Activated naive CD4-positive, alpha-beta T cell treated with anti-CD3 and anti-CD28 coated beads, Interleukin-2, amount 10 ng/mL, durations not matched to agents 7 days and 5 days (primary cell): ENCODE measurements around the gene FIBP.

Source experiments
- CTCF ChIA-PET: fragments of 350-600 bp; sonication (Branson Sonifier 250); formaldehyde crosslinking; loops from one replicate; lab custom pipeline; 2021; ENCODE audit warnings: antibody characterized with exemption; lab: Charles Lee
- DNase-seq: peaks from one replicate; pipeline ENCODE4 v3.0.0-alpha.2; 2020
- H3K27ac Mint-ChIP-seq: one replicate; pipeline ENCODE4 v1.8.0; 2021; ENCODE audit warnings: mild to moderate bottlenecking, moderate library complexity, mixed read lengths
- H3K27me3 Mint-ChIP-seq: one replicate; pipeline ENCODE4 v1.8.0; 2021; ENCODE audit warnings: mild to moderate bottlenecking, mixed read lengths
- H3K36me3 Mint-ChIP-seq: one replicate; pipeline ENCODE4 v1.8.0; 2021; ENCODE audit warnings: mixed read lengths
- H3K4me1 Mint-ChIP-seq: one replicate; pipeline ENCODE4 v1.8.0; 2021; ENCODE audit warnings: mixed read lengths
- H3K4me3 Mint-ChIP-seq: one replicate; pipeline ENCODE4 v1.8.0; 2021; ENCODE audit warnings: mild to moderate bottlenecking, moderate library complexity, mixed read lengths
- H3K9me3 Mint-ChIP-seq: one replicate; pipeline ENCODE4 v1.8.0; 2021; ENCODE audit warnings: mixed read lengths

The FIBP gene

DNA sequence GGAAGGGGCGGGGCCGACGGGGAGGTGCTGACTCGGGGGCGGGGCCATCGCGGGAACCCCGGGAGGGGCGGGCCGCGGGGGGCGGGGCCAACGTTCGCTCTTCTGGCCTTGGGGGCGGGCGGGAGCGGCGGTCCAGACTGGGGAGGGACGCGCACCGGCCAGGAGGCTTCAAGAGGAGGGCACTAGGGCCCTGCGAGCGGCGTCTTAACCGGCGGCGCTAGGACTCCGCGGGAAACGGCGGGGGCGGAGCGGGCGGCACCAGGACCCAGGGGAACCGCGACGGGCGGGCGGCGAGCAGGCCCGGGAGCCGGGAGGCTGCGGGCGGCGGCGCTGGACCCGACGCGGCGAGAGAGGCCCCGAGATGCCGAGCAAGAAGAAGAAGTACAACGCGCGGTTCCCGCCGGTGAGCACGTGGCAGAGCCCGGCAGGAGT, 30.9 kb upstream of the FIBP start, which contains the start of gene DRAP1:
Gene DRAP1, plus strand, starts transcription at position 286 of the 432 bp plus-strand sequence. Its CDS starts 76 bp downstream, at position 362.
- CTCF ChIA-PET = interaction anchor here (1.2 to 1.7 kb wide), 3 partner anchors 31 to 34 kb away, joined by 5 to 7 read pairs (median 5); partner anchors contain the start of gene FIBP
- peak within 1 kb of the TSS; percentile 93 for H3K4me3 Mint-ChIP-seq
- H3K27ac Mint-ChIP-seq = peak within 1 kb of the TSS; percentile 92
- H3K4me1 Mint-ChIP-seq = peaks cover 55% of the 10 kb centered on the region
- DNase-seq = peak; percentile 99
- H3K27me3 Mint-ChIP-seq = no peaks in the 10 kb centered on the region
- no peaks in the 10 kb centered on the region for H3K9me3 Mint-ChIP-seq
- peaks cover 42% of the 10 kb centered on the region for H3K36me3 Mint-ChIP-seq

DNA sequence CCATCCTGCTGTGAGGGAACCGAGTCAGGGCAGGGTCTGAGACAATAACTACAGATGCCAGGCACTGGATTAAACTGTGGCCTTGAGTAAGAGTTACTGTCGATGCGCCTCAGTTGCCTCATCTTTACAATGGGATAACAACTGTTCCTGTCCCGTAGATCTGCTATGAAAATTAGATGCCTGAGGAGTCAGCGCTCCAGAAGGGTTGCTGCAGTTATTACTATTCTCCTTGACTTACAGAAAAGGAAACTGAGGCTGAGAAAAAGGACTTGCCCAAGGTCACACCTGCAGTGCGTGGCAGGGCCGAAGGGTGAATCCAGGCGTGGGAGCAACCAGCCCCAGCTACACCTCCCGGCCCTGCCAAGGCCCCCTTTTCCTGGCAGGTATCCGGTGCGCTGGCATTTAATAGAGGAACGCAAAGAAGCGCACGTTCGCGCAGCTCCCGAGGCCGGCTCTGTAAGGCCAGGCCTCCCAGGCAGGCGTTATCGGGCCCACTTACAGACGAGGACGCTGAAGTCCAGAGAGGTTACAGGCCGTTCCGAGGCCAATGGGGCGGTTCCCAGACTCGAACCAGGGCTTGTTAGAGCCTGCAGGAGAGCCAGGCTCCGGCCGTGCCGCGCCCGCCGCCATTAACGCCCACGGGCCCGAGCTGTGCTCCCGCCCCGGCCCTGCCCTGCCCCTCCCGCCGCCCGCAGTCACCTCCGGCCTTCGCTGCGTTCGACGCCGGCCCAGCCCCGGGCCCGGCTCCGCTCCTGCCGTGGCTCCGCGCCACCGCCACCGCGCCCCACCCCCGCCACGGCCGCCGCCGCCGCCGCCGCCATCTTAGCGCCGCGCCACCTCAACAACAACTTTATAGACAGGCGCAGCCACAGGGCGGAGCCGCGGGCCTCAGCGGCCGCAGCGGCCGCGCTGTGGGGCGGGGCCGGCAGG, 30.2 kb upstream of the FIBP start, which contains the start of gene C11orf68:
Gene C11orf68, minus strand, starts transcription at position 852 of the 930 bp plus-strand sequence. Its CDS starts 31 bp downstream, at position 821.
- H3K4me1 Mint-ChIP-seq = peaks cover 54% of the 10 kb centered on the region
- H3K27me3 Mint-ChIP-seq = no peaks in the 10 kb centered on the region
- peaks cover 40% of the 10 kb centered on the region for H3K36me3 Mint-ChIP-seq
- peak within 1 kb of the TSS; percentile 92 for H3K27ac Mint-ChIP-seq
- H3K4me3 Mint-ChIP-seq = peak within 1 kb of the TSS; percentile 93
- H3K9me3 Mint-ChIP-seq = no peaks in the 10 kb centered on the region
- DNase-seq = no peak
- CTCF ChIA-PET = interaction anchor here (0.9 to 1.4 kb wide), 5 partner anchors 10 to 34 kb away, joined by 3 to 5 read pairs (median 4); partner anchors contain the start of gene FIBP

DNA sequence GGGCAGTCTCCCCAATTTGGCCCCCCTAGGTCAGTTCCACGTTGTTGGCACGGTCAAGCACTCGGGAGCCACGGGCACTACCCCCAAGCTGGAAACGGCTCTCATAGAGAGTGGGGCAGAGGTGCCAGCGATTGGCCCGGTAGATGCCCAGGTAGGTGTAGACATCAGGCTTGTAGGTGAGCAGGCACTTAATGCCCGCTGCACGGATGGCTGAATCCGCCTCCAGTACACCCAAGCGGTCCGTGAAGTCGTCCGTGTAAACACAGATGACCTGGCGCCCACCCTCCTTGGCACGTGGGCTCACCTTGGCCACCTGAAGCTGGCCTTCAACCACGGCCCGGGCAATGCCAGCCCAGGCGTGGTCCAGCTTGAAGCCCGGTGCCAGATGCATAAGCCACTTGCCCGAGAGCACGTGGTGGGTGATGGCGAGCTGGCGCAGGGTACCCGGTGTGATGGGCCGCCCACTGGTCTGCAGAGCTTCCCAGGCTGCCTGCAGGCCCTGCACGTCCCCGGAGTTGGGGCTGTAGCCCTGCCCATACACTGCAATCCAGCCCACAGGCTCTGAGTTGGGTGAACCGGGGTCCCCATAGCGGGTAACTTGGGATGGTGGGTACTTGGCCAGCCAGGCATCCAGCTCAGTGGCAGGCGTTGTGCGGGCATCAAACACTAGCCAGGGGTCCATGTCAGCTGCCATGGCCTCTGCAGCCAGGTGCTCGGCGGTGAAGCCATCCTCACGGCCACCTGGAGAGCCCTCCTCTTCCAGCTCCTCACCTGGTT, 29.4 kb upstream of the FIBP start:
- Mint-ChIP-seq H3K27me3 (peaks cover 4% of the 10 kb centered on the region), H3K4me3 (peak overlapping the region; percentile 93), H3K9me3 (no peaks in the 10 kb centered on the region), H3K36me3 (peaks cover 33% of the 10 kb centered on the region), H3K27ac (peak overlapping the region; percentile 92), H3K4me1 (peaks cover 47% of the 10 kb centered on the region)
- DNase-seq = no peak
- CTCF ChIA-PET = interaction anchor here (0.9 to 1.4 kb wide), 5 partner anchors 11 to 33 kb away, joined by 3 to 5 read pairs (median 4); partner anchors contain the start of gene FIBP

DNA sequence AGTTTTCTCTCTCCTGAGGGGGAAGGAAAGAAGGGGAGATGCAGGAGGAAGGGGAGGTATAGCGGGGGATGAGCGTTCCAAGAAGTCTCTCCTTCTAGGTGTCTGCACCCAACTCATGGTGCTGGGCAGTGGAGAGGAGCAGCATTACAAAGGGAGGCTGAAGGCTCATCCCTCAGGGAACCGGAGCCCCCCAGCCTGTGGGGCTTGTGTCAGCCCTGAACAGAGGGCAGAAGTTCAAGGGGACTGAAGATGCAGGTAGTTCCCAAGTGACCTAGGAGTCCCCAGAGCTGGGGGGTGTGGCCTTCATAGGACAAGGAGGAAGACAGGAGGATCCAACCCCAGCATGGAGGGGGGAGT, 28.8 kb upstream of the FIBP start:
- H3K9me3 Mint-ChIP-seq = no peaks in the 10 kb centered on the region
- H3K27ac Mint-ChIP-seq = peak overlapping the region; percentile 77
- peak overlapping the region; percentile 93 for H3K4me3 Mint-ChIP-seq
- H3K4me1 Mint-ChIP-seq = peaks cover 41% of the 10 kb centered on the region
- CTCF ChIA-PET = interaction anchor here (0.6 to 1.0 kb wide), 2 partner anchors 11 to 66 kb away, joined by 3 read pairs; no protein-coding TSS in a partner anchor
- H3K27me3 Mint-ChIP-seq = peaks cover 5% of the 10 kb centered on the region
- no peak for DNase-seq
- H3K36me3 Mint-ChIP-seq = peaks cover 27% of the 10 kb centered on the region

DNA sequence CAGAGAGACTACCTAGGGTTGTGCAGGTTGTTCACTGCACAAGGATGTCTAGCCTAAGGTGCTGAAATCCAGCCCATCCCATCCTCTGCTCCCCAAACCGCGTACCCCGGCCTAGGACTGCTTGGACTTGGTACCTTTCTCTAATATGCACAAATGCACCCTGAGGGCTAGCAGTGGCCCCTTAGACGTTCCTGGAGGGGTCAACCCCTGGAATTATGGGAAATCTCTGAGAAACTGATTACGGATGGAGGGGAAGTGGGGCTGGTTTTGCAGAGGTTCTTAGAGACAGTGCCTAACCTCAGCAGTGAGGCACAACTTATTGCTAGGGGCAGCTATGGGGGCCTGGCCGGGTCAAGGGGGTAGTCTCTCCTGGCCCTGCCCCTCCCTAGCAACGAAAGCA, 28.1 kb upstream of the FIBP start:
- CTCF ChIA-PET = interaction anchor here (0.6 to 2.4 kb wide), 3 partner anchors 26 to 67 kb away, joined by 3 to 7 read pairs (median 3); partner anchors contain the start of gene CCDC85B
- Mint-ChIP-seq H3K27ac (no peak overlapping the region), H3K9me3 (no peaks in the 10 kb centered on the region)

DNA sequence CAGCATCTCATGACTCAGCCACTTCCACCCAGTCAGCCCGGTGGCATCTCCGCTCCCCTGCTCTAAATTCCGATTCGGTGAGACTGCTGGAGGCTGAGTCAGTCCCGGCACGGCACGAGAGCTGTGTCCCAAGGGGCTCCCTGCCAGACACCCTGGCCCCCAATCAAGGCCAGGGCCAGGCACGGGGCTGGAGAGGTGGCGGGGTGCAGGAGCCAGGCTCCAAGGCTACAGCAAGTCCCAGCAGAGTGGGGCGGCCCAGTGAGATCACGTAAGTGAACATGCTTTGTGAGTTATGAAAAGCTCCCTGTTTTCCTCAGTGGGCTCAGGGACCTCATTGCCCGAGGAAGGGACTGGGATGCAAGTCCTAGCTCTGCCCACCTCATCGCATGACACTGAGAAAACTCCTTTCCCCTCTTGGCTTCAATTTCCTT, 27.6 kb upstream of the FIBP start:
- Mint-ChIP-seq H3K4me3 (no peak overlapping the region), H3K27me3 (peaks cover 18% of the 10 kb centered on the region), H3K9me3 (no peaks in the 10 kb centered on the region), H3K4me1 (peaks cover 35% of the 10 kb centered on the region), H3K36me3 (peaks cover 24% of the 10 kb centered on the region), H3K27ac (no peak overlapping the region)
- CTCF ChIA-PET = interaction anchor here (0.9 to 2.4 kb wide), 3 partner anchors 26 to 31 kb away, joined by 3 to 7 read pairs (median 3); partner anchors contain the start of genes CCDC85B and FIBP
- DNase-seq = no peak

More for the DNA sequence above, 28.1 kb upstream of the FIBP start:
- Mint-ChIP-seq H3K36me3 (peaks cover 24% of the 10 kb centered on the region), H3K4me3 (peak overlapping the region; percentile 93), H3K4me1 (peaks cover 38% of the 10 kb centered on the region), H3K27me3 (peaks cover 12% of the 10 kb centered on the region)
- DNase-seq = no peak

DNA sequence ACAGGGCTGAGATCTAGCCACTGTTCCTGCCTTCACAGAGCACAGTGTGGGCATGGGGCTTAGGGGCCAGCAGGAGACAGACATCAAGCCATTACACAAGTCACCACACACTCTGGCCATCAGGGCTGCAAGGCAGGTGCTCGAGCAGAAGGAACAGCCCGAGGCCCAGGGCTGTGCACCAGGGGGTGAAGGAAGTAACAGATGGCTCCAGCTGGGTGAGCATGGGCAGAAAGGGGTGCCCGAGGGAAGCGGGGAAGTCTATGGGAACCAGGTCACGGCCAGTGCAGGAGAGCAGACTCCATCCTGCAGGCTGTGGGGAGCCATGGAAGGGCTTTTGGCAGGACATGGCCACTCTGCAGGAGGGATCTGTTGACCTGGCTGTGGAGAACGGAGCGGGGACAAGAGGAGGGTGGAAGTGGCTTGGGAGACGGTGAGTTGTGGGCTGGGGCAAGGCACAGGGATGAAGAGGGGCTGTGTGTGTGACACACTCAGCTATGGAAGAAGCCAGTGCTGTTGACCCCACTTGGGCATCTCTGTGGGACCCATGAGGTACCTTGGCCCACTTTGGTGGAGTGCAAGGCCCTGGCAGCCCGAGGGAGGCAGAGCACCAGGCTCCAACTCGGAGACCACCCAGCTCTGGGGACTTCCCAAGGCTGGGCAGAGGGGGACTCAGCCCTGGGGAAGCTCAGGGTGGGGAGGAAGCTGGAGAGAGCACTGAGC, 27.0 kb upstream of the FIBP start:
- DNase-seq = no peak
- peaks cover 31% of the 10 kb centered on the region for H3K4me1 Mint-ChIP-seq
- H3K36me3 Mint-ChIP-seq = peaks cover 22% of the 10 kb centered on the region
- CTCF ChIA-PET = interaction anchor here (0.9 to 2.4 kb wide), 3 partner anchors 25 to 30 kb away, joined by 3 to 7 read pairs (median 3); partner anchors contain the start of genes CCDC85B and FIBP
- H3K9me3 Mint-ChIP-seq = no peaks in the 10 kb centered on the region
- no peak overlapping the region for H3K4me3 Mint-ChIP-seq
- H3K27ac Mint-ChIP-seq = no peak overlapping the region
- peaks cover 23% of the 10 kb centered on the region for H3K27me3 Mint-ChIP-seq

DNA sequence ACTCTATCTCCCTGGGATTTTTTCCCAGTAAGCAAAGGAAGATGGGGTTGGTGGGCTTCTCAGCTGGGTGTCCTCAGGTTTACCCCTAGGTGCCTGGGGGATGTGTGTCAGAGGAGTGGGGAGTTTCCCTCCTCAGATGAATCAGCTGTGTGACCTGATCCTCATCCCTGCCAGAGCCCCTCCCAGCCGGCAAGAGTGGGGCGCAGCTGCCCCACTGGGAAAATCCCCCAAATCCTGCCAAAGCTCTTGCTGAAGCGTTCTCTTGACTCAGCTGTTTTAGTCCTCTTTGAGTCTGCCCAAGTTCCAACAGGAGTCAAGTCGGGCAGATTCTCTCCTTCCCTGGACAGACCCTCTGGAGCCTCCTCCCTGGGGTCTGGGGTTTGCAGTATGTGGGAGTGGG, 24.6 kb upstream of the FIBP start:
- H3K4me3 Mint-ChIP-seq = no peak overlapping the region
- CTCF ChIA-PET = interaction anchor here (1.4 to 1.7 kb wide), 2 partner anchors 24 to 28 kb away, joined by 6 to 11 read pairs; partner anchors contain the start of gene FIBP
- H3K27ac Mint-ChIP-seq = no peak overlapping the region
- H3K27me3 Mint-ChIP-seq = peaks cover 35% of the 10 kb centered on the region
- DNase-seq = no peak
- peaks cover 16% of the 10 kb centered on the region for H3K36me3 Mint-ChIP-seq
- H3K4me1 Mint-ChIP-seq = peaks cover 29% of the 10 kb centered on the region
- no peaks in the 10 kb centered on the region for H3K9me3 Mint-ChIP-seq

DNA sequence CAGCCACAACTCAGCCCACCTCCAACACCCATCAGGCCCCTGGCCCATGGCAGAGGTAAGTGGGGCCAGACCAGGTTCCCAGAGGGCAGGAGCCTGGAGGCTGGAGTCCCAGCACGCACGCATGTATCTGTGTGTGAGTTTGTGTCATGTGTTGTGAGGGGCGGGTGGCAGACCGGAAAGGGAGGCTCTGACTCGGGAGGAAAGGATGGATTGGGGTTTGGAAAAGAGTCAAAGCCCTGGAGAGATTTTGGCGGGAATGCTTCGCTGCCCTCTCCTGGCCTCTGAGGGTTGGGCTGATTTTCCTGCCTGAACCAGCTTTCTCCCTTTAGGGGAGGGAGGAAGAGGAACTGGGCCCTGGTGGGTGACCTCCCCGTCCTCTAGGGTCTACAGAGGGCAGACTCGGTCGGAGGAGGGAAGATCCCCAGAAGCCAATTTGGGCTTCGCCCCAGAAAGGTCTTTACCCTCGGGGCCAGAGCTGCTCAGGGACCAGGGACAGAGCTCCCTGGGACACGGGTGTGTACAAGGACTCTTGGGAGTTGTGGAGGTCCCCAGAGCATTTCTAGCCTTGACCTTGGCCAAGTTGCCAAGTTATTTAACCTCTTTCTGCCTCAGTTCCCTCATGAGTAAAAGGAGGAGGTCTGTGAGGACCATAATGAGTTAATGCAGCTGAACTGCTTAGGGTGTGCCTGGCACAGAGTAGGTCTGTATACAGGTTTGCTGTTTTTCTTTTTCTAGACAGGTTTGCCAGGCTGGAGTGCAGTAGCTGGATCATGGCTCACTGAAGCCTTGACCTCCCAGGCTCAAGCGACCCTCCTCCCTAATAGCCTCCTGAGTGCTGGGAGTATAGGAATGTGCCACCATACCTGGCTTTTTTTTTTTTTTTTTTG, 23.7 kb upstream of the FIBP start:
- Mint-ChIP-seq H3K27ac (no peak overlapping the region), H3K36me3 (peaks cover 12% of the 10 kb centered on the region), H3K4me3 (no peak overlapping the region), H3K27me3 (peaks cover 44% of the 10 kb centered on the region), H3K9me3 (no peaks in the 10 kb centered on the region), H3K4me1 (peaks cover 25% of the 10 kb centered on the region)
- no peak for DNase-seq
- CTCF ChIA-PET = interaction anchor here (0.7 to 1.7 kb wide), 6 partner anchors 11 to 60 kb away, joined by 3 to 11 read pairs (median 4); partner anchors contain the start of gene FIBP

DNA sequence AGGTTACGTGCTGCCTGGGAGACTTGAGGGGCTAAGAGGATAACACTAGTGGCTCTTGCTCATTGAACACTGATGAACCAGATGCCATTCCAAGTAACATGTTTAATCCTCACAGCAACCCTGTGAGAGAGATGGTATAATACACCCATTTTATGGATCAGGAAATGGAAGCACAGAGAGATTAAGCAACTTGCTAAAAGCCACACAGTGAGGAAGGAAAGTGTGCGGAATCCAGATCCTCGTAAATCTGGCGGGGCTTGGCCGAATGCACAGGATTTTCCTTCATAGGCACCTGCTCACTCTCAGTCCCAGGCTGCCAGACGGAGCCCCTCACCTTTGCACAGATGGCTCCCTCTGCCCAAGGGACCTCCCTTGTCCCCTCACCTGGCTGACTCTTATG, 19.6 kb upstream of the FIBP start:
- H3K27ac Mint-ChIP-seq = no peak overlapping the region

DNA sequence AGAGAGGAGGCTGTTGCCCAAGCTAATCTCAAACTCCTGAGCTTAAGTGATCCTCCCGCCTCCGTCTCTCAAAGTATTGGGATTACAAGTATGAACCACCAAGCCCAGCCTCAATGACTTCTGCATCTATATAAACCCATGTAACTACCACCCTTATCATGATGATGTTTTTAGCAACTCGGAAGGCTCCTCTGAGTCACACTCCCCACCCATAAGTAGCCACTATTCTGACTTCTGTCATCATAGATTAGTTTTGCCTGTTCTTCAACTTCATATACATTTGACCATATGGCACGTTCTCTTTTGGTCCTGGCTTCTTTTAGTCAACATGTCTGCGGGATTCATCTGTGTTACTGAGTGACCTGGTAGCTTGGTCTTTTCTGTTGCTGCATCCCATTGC, 18.3 kb upstream of the FIBP start:
- H3K36me3 Mint-ChIP-seq = no peaks in the 10 kb centered on the region
- CTCF ChIA-PET = interaction anchor here (1.4 to 2.7 kb wide), 4 partner anchors 8 to 22 kb away, joined by 3 to 14 read pairs (median 5); no protein-coding TSS in a partner anchor
- H3K4me1 Mint-ChIP-seq = peaks cover 15% of the 10 kb centered on the region
- DNase-seq = no peak
- H3K27ac Mint-ChIP-seq = no peak overlapping the region
- no peaks in the 10 kb centered on the region for H3K9me3 Mint-ChIP-seq
- no peak overlapping the region for H3K4me3 Mint-ChIP-seq
- peaks cover 75% of the 10 kb centered on the region for H3K27me3 Mint-ChIP-seq

More for the DNA sequence above, 19.6 kb upstream of the FIBP start:
- Mint-ChIP-seq H3K27me3 (peaks cover 71% of the 10 kb centered on the region), H3K9me3 (no peaks in the 10 kb centered on the region), H3K4me3 (peak overlapping the region; percentile 29), H3K36me3 (no peaks in the 10 kb centered on the region), H3K4me1 (peaks cover 7% of the 10 kb centered on the region)
- no peak for DNase-seq
- CTCF ChIA-PET = interaction anchor here (1.5 to 2.5 kb wide), 2 partner anchors 9 to 23 kb away, joined by 7 to 10 read pairs; no protein-coding TSS in a partner anchor

DNA sequence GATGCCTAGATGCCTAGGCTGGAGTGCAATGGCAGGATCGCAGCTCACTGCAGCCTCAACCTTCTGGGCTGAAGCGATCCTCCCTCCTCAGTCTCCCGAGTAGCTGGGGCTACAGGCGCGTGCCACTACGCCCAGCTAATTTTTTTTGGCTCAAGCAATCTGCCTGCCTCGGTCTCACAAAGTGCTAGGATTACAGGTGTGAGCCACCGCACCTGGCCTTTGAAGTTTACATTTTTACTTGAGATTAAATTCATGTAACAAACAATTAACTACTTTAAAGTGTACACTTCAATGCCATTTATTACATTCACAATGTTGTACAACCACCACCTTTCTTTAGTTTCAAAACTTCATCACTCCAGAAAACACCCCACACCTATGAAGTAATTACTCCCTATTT, 15.4 kb upstream of the FIBP start:
- no peak overlapping the region for H3K27ac Mint-ChIP-seq
- CTCF ChIA-PET = interaction anchor here (0.6 to 1.2 kb wide), 2 partner anchors 19 to 135 kb away, joined by 3 to 4 read pairs; no protein-coding TSS in a partner anchor
- no peaks in the 10 kb centered on the region for H3K36me3 Mint-ChIP-seq
- H3K4me3 Mint-ChIP-seq = no peak overlapping the region
- peaks cover 70% of the 10 kb centered on the region for H3K27me3 Mint-ChIP-seq
- H3K9me3 Mint-ChIP-seq = no peaks in the 10 kb centered on the region
- H3K4me1 Mint-ChIP-seq = peaks cover 22% of the 10 kb centered on the region
- DNase-seq = no peak
